Stimulated activated CD4-positive, alpha-beta T cell treated with anti-CD3 and anti-CD28 coated beads, Interleukin-15, amount 100 ng/mL, for 48 hours (primary cell): ENCODE results near the gene KCNK7.
"Not testable (repeated sequence)": the region's sequence is repeated elsewhere in the genome, so short reads cannot be mapped to it uniquely, and the experiment has no call there.

Experiments
- DNase-seq, 2 donors: peaks; one replicate each; pipeline ENCODE4 v3.0.0-alpha.2; 2020; ENCODE audit warnings: low read depth in 2 of 2

Gene KCNK7

GRCh38 chr11:65573391-65574079 lies 22.1 kb downstream of the KCNK7 start:
- no peak for DNase-seq

- DNase-seq = peak; percentile 78 to 88
Measured at GRCh38 chr11:65572356-65573051, 23.1 kb downstream of the KCNK7 start, which contains the start of gene FAM89B. FAM89B (plus strand) TSS chr11:65572538; CDS start chr11:65572670, 132 bp downstream.

- DNase-seq = no peak
Measured at GRCh38 chr11:65571940-65572339, 23.7 kb downstream of the KCNK7 start.

- DNase-seq = no peak
Measured at GRCh38 chr11:65571420-65571819, 24.2 kb downstream of the KCNK7 start.

- DNase-seq = peak; percentile 99
Measured at GRCh38 chr11:65569973-65570918, 25.4 kb downstream of the KCNK7 start, which contains the start of gene ZNRD2. ZNRD2 (plus strand) TSS chr11:65570477; CDS start chr11:65570492, 15 bp downstream.

- no peak for DNase-seq
Measured at GRCh38 chr11:65569164-65569972, 26.2 kb downstream of the KCNK7 start.

GRCh38 chr11:65565624-65566453 lies 29.8 kb downstream of the KCNK7 start:
- no peak for DNase-seq

- DNase-seq = not testable (repeated sequence)
Measured at GRCh38 chr11:65564879-65565559, 30.6 kb downstream of the KCNK7 start.

- no peak for DNase-seq
Measured at GRCh38 chr11:65563601-65564000, 32.0 kb downstream of the KCNK7 start.

- no peak for DNase-seq
Measured at GRCh38 chr11:65562788-65563187, 32.8 kb downstream of the KCNK7 start.

- no peak for DNase-seq
Measured at GRCh38 chr11:65562020-65562419, 33.6 kb downstream of the KCNK7 start.

- DNase-seq = no peak
Measured at GRCh38 chr11:65560555-65561418, 34.8 kb downstream of the KCNK7 start.

GRCh38 chr11:65559951-65560537 lies 35.6 kb downstream of the KCNK7 start:
- no peak for DNase-seq

- no peak for DNase-seq
Measured at GRCh38 chr11:65559535-65559934, 36.1 kb downstream of the KCNK7 start.

GRCh38 chr11:65558930-65559509 lies 36.6 kb downstream of the KCNK7 start:
- DNase-seq = no peak

GRCh38 chr11:65558002-65558929 lies 37.3 kb downstream of the KCNK7 start, which contains the start of gene LTBP3:
LTBP3 (minus strand) TSS chr11:65558359; CDS start chr11:65557959, 400 bp downstream.
- no peak for DNase-seq
